Bronchial epithelial cell (primary cell): ENCODE data around the gene BMPR1B. TPM values are rescaled to one million over a fixed set of nuclear protein-coding genes. Genes with fewer than 3 reads are reported as not detected.

Experiments
- DNase-seq: peaks from one replicate; pipeline ENCODE4 v3.0.0-alpha.2; 2010; ENCODE audit warnings: low read depth
- FAIRE-seq: peaks from 2 replicates; lab custom pipeline; 2011; peaks lifted over from hg19 to GRCh38; lab: Jason Lieb, UNC
- H3K27me3 ChIP-seq: 2 replicates; pipeline ENCODE4 v1.5.1; 2011; ENCODE audit warnings: low read length; ENCODE audit not compliant: control insufficient read depth, insufficient read depth
- H3K36me3 ChIP-seq: 2 replicates; pipeline ENCODE4 v1.5.1; 2011; ENCODE audit warnings: low read length; ENCODE audit not compliant: control insufficient read depth, insufficient read depth
- H3K4me3 ChIP-seq: 2 replicates; pipeline ENCODE4 v1.5.1; 2011; ENCODE audit warnings: mild to moderate bottlenecking, low read depth, low read length, control low read depth
- total RNA-seq: library from RNA; depleted of rRNA; stranded (reverse); fragments of >200 nt; gene quantifications from 2 replicates; pipeline ENCODE4 v1.2.1, GENCODE V29; 2014
- TF ChIP-seq, protein P1 (sequence below): IDR thresholded peaks from 2 replicates; pipeline ENCODE4 v1.5.1; 2011; ENCODE audit warnings: mild to moderate bottlenecking, moderate library complexity, low read length, control low read depth, inconsistent platforms; ENCODE audit not compliant: insufficient read depth, severe bottlenecking

BMPR1B gene
- total RNA-seq, 1 donor from 2014 or later = 15.3 TPM

DNA sequence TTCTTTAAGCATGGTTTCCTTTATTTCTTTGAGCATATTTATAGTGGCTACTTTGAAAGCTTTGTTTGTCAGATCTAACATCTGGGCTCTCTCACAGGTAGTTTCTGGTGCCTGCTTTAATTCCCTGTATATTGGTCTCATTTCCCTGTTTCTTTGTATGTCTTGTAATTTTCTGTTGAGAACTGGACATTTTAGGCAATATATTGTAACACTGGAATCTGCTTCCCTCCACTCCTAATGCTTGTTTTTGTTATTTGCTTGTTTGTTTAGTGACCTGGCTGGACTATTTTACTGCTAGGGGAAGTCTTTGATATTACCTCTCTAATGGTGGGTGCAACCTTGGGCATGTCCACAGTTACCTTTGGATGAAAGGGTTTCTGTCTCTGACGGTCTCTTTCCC, 25.0 kb downstream of the BMPR1B start:
- TF ChIP-seq, protein P1, sequence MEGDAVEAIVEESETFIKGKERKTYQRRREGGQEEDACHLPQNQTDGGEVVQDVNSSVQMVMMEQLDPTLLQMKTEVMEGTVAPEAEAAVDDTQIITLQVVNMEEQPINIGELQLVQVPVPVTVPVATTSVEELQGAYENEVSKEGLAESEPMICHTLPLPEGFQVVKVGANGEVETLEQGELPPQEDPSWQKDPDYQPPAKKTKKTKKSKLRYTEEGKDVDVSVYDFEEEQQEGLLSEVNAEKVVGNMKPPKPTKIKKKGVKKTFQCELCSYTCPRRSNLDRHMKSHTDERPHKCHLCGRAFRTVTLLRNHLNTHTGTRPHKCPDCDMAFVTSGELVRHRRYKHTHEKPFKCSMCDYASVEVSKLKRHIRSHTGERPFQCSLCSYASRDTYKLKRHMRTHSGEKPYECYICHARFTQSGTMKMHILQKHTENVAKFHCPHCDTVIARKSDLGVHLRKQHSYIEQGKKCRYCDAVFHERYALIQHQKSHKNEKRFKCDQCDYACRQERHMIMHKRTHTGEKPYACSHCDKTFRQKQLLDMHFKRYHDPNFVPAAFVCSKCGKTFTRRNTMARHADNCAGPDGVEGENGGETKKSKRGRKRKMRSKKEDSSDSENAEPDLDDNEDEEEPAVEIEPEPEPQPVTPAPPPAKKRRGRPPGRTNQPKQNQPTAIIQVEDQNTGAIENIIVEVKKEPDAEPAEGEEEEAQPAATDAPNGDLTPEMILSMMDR = no peak
- DNase-seq (no peak), FAIRE-seq (no peak)
- Histone ChIP-seq H3K27me3 (no peaks in the 10 kb centered on the region), H3K36me3 (no peaks in the 10 kb centered on the region), H3K4me3 (no peak overlapping the region)

DNA sequence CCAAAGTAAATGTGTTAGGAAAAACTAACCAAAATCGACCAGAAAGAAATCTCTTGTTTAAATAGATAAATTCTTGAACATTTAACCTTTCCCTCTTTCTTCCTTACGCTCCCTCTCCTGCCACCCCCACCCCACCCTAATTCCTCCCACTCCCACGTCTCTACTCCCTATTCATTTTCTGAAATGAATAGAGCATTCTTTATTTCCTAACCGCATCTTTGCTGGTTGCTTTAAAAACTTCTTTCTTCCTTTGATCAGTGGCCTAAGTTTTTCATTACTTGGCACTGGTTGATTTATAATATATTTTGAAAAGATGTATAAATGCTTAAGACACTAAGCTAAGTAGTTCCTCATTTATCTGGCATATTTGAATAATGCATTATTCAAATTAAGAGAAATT, 33.9 kb downstream of the BMPR1B start:
- no peak for DNase-seq
- H3K27me3 ChIP-seq = no peaks in the 10 kb centered on the region
- no peak overlapping the region for H3K4me3 ChIP-seq
- FAIRE-seq = no peak
- TF ChIP-seq, protein P1 = no peak
- no peaks in the 10 kb centered on the region for H3K36me3 ChIP-seq

DNA sequence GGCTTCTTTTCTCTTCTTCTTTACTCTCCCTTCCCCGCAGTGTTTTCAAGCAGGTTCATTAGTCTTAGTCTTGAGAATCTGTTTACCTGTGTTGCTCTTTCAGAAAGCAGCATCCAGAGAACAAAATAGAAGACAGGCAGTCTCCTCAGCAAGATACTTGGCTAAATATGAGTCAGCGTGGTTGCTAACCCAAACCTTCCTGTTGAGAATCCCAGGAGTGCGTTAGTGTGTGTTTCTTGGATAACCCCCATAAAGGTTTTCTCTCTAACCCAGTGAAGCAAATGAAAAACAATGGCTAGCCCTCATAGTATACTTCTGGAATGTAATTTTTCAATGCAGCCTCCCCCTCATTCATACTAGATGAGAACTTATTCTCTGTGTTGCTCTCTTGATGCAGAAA, 41.1 kb downstream of the BMPR1B start:
- H3K4me3 ChIP-seq = no peak overlapping the region
- DNase-seq (peak; percentile 25), FAIRE-seq (no peak)
- H3K27me3 ChIP-seq = no peaks in the 10 kb centered on the region
- TF ChIP-seq, protein P1 = no peak
- H3K36me3 ChIP-seq = no peaks in the 10 kb centered on the region

DNA sequence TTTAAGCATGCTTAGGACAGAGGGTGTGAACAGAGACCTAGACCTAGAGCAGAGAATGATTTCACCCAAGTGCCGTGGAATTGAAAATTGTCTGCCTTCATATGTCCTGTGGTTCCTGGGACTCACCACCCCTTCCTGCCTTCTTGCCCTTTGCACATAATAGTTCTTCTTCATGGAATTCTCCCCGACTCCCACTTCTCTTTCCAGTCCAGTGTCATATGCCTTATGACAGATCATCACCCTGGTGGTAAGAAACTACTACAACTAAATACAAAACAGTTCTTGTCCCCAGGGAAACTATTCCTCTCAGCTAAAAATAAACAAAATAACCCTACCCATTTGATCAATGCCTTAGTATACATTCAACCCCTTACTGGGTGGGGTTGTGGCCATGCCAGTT, 43.3 kb downstream of the BMPR1B start:
- H3K4me3 ChIP-seq = no peak overlapping the region
- FAIRE-seq (no peak), DNase-seq (no peak)
- H3K27me3 ChIP-seq = no peaks in the 10 kb centered on the region
- TF ChIP-seq, protein P1 = no peak
- no peaks in the 10 kb centered on the region for H3K36me3 ChIP-seq

DNA sequence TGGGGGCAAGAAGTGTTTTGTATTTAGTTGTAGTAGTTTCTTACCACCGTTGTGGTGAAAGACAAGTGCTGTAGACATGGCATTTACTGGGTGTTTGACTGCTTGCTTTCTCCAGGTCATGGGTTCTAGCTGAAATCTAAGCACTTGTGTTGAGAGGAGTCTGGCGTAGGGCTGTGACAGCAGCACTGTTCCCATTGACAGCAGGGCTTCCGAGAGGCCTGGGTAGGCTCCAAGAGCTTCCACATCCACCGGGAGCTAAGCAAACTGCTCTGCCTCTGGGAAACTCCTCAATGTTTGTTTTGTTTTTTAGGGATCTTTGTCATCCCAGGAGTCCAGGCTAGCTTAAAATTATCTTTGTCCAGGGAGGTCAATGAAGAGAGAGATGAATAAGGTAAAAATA, 44.3 kb downstream of the BMPR1B start:
- no peak overlapping the region for H3K4me3 ChIP-seq
- no peaks in the 10 kb centered on the region for H3K36me3 ChIP-seq
- TF ChIP-seq, protein P1 = no peak
- no peak for DNase-seq
- FAIRE-seq = no peak
- no peaks in the 10 kb centered on the region for H3K27me3 ChIP-seq

DNA sequence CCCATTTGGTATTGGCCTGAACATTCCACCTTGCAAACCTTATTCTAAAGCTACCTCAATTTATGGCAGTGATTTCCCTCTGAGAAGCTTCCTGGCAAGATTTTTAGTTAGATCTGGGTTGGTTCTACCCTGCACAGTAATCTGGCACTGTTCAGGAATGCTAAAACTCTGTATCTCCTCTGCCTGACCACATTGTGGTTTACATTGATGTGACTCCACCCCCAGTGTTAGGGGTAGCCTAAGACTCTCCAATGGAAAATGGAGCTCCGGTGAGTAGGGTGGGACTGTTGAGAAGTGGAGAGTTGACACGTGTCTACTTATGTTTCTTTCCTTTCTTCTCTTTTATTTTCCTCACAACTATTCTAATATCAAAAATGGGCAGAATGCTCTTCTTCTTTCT, 45.4 kb downstream of the BMPR1B start:
- H3K27me3 ChIP-seq = no peaks in the 10 kb centered on the region
- TF ChIP-seq, protein P1 = no peak
- H3K36me3 ChIP-seq = no peaks in the 10 kb centered on the region
- FAIRE-seq (no peak), DNase-seq (no peak)
- no peak overlapping the region for H3K4me3 ChIP-seq
